Hippocampal formation (tissue), 2 donors: Measurements from ENCODE around the gene GJC2.

Experiments
- DNase-seq, 2 donors: peaks; one replicate each; lab custom pipeline; 2025; lab: John Stamatoyannopoulos, UW

The GJC2 gene

GRCh38 chr1:228158151-228159007 is 8.6 kb downstream of the GJC2 start:
- DNase-seq: no peak

- DNase-seq: no peak
Observed at GRCh38 chr1:228159008-228159665, 9.4 kb downstream of the GJC2 start.

DNA sequence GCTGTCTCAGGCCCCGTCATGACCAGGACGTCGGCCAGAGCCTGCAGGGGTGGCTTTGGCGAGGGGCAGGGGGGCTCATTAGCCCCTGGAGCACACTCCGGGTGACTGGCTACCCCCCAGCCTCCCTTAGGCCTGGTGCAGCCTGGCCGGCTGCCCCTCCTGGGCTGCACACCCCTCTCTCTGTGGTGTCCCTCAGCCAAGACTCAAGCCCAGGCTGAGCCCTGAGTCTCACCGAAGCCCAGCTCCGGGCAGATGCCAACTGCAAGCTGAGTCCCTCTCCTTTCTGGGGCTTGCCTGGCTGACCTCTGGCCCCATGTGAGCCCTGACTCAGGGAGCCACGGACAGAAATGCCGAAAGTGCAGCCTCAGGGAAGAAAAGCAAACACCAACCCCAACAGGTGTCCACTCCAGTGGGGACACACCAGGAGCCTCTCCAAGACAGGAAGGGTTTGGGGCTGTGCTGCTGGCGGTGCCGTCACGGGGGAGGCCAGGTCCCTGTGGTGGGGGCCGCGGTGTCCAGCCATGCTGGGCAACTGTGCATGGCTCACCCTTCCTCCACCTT is 10.6 kb downstream of the GJC2 start:
- DNase-seq: no peak

DNA sequence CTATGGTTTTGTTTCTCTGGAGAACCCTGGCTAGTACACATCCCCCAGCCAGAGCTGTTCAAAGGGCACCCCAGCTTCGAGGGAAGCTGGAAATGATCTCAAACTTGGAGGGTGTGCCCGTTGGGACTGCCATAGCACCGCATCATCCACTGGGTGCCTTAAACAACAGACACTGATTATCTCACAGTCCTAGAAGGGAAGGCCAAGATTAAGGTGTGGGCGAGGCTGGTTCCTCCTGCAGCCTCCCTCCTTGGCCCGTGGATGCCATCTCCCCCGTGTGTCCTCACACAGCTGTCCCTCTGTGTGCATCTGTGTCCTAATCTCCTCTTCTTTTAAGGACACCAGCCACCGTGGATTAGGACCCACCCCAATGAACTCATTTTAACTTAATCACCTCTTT is 11.6 kb downstream of the GJC2 start:
- DNase-seq: no peak

- no peak for DNase-seq
Observed at GRCh38 chr1:228161866-228162265, 12.1 kb downstream of the GJC2 start.

DNA sequence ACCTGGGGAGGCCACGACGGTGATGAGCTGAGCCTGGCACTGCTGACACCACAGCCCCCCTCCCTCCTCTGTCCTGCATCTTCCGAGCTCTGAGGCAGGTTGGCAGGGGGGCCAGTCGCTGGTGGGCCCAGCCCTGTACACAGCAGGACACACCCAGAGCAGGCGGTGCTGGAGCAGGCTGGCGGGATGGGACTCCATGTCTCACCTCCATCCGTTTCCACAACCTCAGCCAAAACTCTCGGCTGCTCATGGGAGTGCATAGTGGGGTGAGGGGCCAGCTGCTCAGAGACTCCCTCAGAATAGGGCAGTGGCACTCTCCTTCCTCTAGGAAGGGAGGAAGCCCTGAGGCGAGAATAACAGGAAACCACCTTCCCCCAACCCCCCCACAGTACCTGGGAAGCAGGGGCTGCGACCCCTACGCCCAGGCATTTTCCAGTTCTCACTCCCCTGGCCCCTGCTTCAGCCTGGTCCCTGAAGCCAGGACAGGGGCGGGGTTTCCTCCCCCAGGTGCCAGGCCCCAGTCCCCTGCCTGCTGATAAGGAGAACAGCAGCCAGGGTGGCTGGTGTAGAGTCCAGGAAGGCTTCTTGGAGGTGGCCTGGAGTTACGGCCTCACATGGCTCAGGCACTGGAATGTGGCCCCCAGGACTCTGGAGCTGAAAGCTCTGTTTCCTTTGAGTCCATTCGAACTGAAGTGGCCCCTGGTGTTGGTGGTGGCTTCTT is 12.7 kb downstream of the GJC2 start:
- DNase-seq: no peak

- no peak for DNase-seq
Observed at GRCh38 chr1:228163007-228163753, 13.4 kb downstream of the GJC2 start.

DNA sequence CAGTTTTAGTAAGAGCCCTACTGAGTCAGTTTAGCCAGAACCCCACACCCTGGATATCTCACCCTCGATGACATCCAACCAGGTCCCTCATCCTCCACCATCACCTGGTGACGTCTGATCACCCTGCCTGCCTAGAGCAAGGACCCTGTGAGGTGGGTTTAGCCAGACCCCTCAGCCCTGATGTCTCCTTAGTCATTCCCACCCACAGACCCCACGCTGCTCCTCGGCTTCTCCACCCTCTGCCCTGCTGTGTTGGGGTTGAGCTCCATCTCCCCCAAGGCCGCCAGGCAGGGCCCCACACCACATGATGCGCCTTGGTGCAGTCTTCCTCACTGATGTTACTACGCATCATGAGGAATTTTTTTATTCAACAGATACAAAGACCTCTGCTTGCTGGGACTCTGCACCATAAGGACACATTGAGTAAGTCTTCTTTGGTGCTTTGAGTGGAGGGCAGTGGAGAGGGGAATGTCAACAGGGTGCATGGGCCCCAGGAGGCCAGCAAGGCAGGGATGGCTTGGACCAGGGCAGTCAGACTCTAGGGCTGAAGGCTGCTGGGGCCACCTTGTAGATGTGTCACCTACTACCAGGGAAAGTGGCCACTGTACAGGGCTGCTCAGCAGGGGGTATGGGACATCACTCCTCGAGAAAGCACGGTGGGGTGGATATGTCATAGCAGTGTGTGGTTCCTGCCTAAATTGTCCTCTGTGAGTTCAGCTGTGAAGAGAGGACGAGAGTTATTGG is 14.2 kb downstream of the GJC2 start:
- DNase-seq: no peak

- no peak for DNase-seq
Observed at GRCh38 chr1:228164561-228165371, 15.0 kb downstream of the GJC2 start.

DNA sequence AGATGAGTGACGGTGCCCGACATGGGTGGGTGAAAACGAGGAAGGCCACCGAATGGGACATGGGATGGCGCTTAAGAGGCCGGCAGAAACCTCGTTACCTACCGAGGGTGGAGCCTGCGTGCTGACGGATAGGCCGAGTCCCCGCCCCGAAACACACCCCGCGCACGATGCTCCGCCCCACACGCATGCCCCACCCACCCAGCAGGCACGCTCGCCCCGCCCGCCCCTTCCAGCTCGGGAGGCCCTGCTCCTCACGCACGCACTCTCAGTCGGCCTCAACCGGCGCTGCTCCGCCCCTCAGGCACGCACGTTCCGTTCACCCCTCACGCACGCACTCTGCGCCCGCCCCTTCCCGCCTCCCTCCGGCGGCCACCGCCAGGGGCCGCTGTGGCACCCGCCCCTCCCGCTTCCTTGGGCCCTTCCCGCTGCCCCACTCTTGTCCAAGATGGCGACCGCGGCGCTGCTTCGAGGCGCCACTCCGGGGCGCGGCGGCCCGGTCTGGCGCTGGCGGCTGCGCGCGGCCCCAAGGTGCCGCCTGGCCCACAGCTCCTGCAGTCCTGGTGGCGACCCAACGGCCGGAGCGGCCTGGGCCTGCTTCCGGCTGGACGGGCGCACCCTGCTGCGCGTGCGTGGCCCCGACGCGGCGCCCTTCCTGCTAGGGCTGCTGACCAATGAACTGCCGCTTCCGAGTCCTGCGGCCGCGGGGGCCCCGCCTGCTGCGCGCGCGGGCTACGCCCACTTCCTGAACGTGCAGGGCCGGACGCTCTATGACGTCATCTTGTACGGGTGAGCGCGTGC is 15.8 kb downstream of the GJC2 start, which contains the start of gene IBA57:
Gene IBA57 (plus strand): TSS at position 433 of the 798 bp plus-strand sequence. CDS start 13 bp downstream, at position 446.
- peak; percentile 98 to 99 for DNase-seq

- peak; percentile 37 to 63 for DNase-seq
Observed at GRCh38 chr1:228166170-228166936, 16.6 kb downstream of the GJC2 start.

DNA sequence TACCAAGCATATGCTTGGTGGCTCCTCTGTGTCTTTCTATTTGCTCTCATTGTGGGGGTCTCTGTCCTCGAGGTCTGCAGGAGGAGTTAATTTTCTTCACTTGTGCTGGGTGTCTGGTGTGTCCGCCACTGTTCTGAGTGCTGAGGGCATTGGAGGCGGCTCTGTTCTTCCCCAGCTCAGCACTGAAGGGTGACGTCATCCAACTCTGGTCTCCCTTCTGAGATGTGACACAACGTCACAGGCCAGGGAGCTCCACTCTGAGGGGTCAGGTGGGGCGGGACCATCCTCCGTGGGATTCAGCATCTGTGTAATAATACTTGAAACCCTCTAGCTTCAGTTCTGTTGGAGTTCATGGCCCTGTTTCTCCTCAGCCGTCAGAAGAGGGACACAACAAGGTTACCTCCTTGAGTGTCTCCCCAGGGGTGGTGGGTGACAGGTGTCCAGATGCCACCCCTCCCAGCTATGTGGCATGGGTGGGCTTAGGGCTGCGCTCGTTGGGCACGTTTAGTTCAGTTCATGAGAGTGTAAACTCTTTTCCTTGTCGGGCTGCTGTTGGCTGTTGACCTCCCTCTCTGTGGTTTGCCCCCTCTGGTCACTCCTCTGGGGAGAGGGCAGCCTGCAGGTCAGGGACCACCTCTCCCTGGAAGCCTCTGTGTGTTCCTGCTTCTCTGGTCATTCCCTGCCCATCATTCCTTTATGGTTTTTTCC is 19.0 kb downstream of the GJC2 start:
- DNase-seq: no peak

GRCh38 chr1:228169345-228169744 is 19.6 kb downstream of the GJC2 start:
- no peak for DNase-seq

DNA sequence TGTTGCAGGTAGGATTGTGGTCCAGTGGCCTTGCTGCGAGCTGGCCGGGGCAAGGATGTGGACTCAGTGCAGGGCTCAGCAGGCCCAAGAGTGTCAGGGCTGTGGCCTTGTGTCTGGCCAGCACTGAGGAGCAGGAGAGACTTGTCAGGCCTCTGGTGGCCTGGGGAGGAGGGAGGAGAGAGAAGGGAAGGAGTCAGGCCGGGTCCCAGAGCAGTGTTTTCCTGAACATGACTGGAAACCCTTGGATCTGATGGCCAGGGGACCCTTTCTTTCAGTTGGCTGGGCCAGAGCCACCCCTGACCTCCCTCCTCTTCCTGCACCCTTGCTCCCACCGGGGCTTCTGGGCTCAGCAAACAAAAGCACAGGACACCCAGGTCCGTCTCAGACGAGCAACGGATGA is 20.9 kb downstream of the GJC2 start:
- no peak for DNase-seq

DNA sequence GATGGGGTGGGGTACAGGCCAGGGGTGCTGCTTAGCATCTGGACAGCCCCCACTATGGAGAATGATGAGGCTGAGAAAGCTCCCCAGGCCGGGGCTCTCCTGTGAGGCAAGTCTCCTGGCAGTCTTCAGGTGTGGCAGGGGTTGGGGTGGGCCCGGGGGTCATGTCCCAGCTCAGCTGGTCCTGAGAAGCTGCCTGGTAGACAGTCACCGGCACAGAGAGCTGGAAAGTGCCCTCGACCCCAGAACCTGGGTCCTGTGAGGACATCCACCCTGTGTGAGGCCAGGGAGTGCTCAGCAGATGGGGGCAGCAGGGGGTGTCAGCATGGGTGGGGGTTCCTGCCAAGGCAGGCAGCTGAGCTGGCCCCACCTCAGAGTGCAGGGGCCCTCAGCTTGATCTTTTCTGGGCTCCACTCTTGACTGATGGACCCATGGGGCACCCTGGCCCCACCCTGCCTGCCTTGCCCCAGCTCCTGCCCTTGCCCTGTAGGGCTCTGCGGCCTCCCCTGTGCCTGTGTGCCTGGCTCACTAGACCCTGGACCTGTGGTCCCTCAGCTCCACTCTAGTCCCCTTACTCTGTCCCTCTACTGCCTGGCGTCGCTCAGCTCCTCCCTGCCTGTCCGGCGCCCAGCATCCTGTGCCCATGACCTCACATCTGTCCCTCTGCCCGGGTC is 21.6 kb downstream of the GJC2 start:
- DNase-seq: no peak

DNA sequence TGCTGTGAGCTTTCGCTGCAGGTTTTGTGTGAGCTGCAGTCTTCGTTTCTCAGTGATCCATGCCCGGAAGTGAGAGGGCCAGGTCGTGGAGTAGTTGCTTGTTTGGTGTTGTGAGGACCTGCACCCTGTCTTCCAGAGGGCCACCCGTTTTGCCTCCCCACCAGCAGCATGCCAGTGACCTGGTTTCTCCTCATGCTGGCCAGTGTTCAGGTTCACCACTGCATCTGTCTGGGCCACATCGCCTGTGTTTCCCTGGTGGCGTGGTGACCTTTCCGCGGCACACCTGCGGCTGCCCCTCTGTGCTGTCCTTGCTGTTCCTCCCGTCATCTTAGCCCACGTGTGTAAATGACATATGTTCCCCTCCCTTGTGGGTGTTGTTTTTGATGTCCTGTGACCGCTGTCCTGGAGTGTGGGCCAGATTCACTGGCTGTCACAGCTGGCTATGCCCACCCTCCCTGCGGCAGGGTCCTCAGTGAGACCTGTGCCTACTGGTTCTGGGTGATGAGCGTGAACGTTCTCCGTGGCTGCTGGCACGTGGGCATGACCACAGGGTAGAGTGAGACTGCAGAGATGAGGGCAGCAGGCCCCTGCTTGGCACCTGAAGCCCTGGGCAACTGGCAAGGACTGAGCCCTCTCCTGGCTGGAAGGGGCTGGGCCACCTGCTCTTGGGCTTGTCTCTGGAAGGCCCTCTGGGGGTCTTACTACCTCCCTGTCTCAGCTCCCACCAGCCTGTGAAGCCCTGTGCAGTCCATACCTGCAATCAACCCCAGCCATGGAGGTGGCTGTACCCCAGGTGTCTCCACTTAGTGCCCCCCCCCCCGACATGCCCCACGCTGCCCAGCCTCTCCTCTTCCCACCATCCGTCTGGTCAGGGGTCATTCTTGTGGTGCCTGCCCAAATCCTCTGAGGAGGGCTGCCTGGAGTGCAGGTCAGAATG is 23.1 kb downstream of the GJC2 start:
- DNase-seq: no peak
